SW 1271 (cell line): ENCODE data around the gene ESRP2.

ENCODE experiments used
- DNase-seq, 2 experiments: peaks; one replicate each; lab custom pipeline; 2025; lab: John Stamatoyannopoulos, UW

Gene ESRP2

GRCh38 chr16:68263559-68264127, 27.7 kb upstream of the ESRP2 start:
- DNase-seq: no peak

- no peak for DNase-seq
These were observed 23.3 kb upstream of the ESRP2 start for GRCh38 chr16:68259007-68259825.

DNA sequence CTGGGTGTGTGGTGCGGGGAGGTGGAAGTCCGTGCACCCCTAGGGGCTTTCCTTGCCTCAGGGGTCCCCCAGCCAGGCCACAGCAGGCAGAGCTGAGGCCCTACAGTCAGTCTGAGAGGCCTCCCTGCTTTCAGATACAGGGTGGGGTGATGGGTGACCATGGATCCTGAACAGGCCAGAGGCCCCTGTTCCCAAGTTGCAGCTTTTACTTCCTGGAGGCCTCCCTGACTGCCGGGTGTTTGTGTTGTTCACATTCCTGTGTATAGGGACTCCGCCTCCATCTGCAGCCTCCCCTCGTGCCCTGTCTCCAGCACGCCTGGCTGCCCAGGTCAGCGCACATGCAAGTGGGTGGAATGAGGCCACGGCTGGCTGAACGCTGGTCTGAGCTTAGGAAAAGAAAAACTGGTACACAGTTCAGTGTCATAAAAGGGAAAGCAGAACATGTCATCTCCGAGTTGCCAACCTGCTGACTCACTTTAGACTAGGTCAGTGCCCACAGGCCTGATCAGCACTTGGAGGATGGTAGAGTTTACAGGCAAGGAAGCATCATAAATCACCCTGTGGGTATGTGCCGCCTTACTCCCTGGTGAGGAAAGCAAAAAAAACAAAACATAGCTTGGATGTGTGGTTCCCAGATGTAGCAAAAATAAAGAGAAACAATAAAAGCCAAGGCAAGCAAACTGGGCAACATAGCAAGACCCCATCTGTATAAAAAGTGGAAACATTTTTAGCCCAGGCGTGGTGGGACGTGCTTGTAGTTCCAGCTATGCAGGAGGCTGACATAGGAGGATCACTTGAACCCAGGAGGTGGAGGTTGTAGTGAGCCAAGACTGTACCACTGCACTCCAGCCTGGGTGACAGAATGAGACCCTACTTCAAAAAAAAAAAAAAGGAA, 22.2 kb upstream of the ESRP2 start:
- DNase-seq: peak in 1 of 2 experiments; percentile 13

DNA sequence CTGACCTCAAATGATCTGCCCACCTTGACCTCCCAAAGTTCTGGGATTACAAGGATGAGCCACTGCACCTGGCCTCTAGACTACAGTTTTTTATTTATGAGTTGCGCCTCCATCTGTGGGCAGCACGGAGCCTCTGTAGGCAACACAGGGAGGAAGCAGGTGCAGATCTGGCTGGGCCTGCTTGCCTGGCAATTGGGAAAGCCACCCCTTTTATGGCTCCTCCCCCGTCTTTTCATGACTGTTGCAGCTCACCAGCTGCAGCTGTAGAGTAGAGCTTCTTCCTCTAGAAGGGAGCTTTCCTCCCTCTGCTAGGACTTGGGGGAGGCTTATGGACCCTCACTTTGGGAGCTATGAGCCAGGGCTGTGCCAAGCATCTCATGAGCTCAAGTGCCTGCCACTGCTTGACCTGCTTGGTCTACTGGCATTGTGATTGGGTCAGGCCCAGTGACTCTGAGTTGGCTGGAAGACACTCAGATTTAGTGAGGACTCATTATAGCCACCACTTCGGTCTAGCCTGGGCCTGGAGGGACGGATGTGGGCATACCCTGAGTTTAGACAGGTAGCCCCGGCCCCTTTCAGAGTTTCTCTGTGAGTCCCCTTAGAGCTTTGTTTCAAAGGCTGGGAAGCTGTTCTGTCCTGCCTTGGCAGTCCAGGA, 21.5 kb upstream of the ESRP2 start:
- DNase-seq: no peak

DNA sequence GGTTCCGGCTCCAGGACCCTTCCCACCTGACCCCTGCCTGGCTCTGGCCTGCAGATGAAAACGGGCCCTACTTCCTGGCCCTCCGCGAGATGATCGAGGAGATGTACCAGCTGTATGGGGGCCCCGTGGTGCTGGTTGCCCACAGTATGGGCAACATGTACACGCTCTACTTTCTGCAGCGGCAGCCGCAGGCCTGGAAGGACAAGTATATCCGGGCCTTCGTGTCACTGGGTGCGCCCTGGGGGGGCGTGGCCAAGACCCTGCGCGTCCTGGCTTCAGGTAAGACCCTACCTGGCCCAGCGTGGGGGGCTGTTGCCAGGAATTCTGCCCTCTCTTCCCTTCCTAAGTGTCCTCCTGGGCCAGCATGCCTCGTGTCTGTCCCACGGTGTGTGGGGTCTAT, 19.8 kb upstream of the ESRP2 start:
- no peak for DNase-seq

DNA sequence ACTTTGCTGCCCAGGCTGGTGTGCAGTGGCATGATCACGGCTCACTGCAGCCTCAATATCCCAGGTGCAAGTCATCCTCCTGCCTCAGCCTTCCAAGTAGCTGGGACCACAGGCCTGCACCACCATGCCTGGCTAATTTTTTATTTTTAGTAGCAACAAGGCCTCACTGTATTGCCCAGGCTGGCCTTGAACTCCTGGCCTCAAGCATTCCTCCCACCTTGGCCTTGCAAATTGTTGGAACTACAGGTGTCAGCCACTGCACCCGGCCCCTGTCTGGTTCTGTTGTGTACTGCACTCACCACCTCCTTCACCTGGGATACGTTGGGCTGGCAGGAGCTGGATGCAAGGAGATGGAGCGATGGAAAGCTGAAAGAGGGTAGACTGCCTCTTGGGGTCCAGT, 17.8 kb upstream of the ESRP2 start:
- DNase-seq: no peak

GRCh38 chr16:68252383-68252782, 16.5 kb upstream of the ESRP2 start:
- no peak for DNase-seq

DNA sequence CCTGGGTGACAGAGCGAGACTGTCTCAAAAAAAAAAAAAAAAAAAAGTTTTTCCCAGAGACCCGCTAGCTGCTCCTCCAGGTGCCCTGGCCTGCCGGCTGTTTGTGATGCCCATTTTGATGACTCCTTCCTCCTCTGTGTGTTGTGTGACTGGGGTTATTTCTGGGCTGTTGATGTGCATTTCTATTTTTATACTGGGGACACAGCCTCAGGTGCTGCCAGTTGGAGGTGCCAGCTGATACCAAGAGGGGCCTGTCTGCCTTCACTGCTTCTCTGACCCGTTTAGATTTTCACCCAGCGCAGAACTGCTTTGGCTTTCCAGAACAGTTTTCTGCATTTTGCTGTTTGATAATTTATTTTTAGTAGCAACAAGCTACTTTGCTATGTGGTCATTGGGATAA, 15.9 kb upstream of the ESRP2 start:
- DNase-seq: no peak

DNA sequence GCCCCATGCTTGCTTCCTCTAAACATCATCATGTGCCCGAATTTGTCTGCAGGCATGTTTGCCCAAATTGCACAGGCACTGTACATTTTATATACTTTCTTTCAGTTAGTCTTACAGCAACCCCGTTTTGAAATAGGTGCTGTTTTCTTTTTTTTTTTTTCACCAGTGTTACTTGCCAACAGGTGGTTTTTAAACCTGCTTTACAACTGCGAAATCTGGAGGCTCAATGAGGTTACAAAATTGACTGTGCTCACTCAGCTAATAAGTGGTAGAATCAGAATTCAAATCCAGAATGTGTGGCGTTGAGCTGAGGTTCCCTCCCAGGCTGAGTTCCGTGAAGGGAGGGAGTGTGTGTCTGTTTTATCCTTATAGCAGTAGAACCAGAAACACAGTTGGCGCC, 15.0 kb upstream of the ESRP2 start:
- DNase-seq: no peak

DNA sequence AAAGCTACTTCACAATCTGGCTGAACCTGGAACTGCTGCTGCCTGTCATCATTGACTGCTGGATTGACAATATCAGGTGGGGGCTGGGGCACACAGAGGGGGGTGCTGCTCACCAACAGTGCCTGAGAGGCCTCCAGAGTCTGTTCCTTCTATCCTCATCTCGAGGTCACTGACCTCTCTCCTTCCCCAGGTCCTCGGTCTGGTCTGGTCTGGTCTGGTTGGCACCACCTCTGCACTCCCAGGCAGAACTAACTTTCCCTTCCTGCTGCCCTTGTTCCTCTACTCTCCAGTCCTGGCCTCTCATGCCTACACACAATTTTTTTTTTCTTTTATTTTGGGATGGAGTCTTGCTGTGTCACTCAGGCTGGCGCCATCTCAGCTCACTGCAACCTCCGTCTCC, 13.4 kb upstream of the ESRP2 start:
- DNase-seq: no peak

DNA sequence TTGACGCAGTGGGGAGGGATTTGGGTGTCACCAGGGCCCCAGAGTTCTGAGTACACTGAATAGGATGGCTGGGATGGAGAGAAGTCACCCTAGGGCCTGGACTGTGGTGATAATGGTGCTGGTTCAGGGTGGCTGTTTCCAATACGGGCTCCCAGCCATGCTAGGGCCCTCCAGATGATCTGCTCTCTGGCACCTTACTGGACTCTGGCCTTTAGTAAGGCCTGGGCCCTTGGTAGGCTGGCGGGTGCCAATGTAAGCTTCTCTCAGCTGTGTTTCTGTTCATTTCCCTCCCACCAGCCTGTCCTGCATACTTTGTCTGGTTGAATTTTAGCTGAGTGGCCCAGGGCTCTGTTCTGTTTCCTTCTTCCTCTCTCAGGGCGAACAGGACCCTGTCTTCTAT, 12.0 kb upstream of the ESRP2 start:
- no peak for DNase-seq

GRCh38 chr16:68247400-68247799, 11.5 kb upstream of the ESRP2 start:
- no peak for DNase-seq

DNA sequence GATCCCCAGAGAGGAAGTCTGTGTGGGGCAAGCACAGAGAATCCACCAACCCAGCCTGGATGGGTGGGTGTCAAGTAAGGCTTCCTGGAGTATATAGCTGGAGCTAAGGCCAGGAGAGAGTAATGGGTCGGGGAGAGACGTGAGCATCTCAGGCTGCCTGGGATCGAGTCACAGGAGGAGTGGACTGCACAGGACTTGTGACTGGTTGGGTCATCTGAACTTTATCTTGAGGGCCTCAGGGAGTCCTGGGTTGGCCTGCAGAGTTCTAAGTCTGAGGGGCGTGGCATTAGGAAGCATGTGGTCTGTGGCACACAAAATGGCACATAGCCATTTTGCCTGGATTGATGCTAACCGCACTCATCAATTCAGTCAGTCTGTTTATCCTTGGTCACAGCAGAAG, 10.7 kb upstream of the ESRP2 start:
- DNase-seq: no peak

DNA sequence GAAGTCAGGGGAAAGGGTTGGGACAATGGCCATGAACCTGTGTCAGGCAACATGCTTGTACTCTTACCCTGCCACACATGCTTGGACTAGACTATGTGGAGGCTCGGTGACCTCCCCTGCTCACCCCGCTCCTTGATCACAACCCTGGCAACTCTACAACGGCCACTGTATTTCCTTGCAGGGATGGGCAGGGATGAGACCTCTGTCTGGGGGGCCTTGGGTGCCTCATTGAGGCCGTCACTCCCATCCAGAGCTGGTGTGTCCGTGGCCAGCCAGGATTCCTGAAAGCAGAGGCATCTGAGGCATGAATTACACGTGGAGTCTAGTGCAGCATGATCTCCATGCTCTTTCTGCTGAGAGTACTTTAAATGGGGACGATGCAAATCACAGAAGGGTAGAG, 10.2 kb upstream of the ESRP2 start:
- no peak for DNase-seq

DNA sequence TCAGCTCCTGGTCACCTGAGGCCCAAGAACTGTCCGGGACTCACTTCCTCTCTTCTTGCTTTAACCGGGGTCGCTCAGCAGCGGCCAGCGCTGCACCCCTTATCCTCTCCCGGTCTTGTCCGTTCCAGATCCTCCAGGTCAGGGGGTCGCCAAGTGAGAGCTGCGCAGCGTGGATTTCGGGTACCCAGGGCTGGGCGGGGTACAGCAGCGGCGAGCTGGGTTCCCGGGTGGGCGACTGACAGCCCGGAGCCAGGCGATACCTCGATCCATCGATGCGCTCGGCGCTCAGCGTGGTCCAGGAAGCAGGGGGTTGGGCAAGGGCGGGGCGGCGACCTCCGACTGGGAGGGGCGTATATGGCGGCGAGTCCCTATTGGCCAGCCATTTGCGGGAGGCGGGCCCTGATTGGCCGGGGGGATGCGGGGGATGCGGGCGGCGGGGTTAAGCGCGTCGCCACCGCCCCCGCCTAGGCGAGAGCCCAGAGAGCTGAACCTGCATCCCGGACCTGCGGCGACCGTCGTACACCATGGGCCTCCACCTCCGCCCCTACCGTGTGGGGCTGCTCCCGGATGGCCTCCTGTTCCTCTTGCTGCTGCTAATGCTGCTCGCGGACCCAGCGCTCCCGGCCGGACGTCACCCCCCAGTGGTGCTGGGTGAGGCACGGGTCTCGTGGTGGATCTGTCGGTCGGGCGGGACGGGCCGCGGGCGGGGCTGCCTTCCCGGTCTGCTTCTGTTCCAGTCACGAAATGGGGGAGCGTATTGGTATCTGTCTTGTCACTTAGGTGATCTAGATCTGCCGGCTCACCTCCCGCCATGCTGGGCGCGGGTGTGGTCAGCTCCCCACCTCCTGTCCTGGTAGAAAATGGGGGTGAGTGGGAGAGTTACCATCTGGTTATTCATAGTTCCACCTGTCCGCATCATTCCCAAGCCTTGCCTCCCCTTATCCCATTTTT, 9.3 kb upstream of the ESRP2 start, which contains the start of gene PLA2G15:
Gene PLA2G15 (plus strand): TSS at position 471 of the 951 bp plus-strand sequence. CDS start 54 bp downstream, at position 525.
- peak; percentile 75 to 85 for DNase-seq

DNA sequence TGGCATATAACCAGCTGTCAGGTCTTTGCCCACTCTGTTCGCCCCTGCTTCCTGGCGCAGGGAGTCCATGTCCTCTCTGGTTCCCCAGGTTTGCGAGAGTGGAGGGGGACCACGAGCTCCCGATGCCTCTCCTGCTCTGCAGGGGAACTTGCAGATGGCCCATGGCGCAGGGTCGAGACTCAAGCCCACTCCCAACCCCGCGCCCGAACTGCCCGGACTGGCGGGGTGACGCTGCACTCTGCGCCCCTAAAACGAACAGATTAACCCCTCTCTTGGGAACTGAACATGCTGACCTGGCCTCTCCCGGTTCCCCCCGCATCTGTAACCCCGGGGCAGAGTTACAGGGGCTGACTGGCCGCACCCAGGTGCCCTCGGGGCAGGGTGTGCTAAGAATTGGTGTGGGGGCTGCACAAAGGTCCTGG, 8.6 kb upstream of the ESRP2 start:
- DNase-seq: no peak

DNA sequence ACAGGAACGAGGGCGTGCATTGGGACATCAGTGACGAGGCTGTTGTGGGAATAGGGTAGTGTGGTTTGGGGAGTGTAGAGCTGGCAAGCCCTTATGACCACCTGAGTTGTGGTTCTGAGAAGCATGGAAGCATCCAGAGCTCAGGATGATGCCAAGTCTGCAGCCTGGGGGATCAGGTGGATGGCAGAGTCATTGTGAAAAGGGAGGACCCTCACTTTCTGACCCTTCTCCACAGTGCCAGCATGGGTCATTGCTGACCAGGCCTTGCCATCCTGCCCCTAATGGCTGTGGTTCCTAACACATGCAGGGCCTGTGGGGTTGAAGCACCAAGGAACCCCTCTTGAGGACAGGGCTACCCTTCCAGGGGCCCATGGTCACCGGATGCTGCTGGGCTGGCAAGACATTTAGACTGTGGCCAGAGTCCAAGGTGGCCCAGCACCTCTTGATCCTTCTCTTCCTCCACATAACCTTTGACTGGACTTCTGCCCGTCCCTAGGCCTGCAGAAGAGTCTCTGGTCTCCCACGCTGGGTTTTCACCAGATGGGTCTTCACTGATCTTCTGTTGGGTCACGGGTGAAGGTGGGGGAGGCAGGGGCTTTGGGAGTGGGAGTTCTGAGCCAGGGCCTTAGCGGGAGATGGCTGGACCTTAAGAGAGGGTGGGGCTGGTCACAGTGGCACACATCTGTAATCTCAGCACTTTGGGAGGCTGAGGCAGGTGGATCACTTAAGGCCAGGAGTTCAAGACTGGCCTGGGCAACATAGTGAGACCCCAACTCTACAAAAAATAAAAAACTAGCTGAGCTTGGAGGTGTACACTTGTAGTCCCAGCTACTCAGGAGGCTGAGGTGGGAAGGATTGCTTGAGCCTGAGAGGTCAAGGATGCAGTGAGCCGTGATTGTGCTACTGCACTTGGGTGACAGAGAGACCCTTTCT, 7.3 kb upstream of the ESRP2 start:
- DNase-seq: no peak

DNA sequence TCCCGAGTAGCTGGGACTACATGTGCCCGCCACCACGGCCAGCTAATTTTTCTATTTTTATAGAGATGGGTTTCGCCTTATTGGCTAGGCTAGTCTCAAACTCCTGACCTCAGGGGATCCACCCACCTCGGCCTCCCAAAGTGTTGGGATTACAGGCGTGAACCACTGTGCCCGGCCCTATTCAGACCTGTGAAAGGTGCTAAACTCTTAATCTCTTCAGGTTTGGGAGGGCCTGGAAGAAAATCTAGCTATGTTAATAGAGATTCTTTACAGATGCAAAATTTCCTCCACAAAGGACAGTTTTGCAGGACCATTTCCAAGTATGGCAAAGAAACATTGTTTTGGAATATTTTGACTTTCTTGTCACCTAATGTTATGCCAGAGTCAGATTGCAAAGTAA, 6.2 kb upstream of the ESRP2 start:
- DNase-seq: no peak

GRCh38 chr16:68238029-68238345, 2.1 kb upstream of the ESRP2 start:
- DNase-seq: no peak
